GM13976 (cell line): ENCODE measurements around the gene CDK11B.
"Not testable (repeated sequence)": the region's sequence is repeated elsewhere in the genome, so short reads cannot be mapped to it uniquely, and the experiment has no call there.

Experiments used
- DNase-seq: peaks from one replicate; pipeline ENCODE4 v3.0.0; 2012; ENCODE audit warnings: low spot score
- CTCF ChIP-seq: IDR thresholded peaks from 2 replicates; pipeline ENCODE4 v1.5.1; 2012; ENCODE audit warnings: borderline replicate concordance, mild to moderate bottlenecking; ENCODE audit not compliant: insufficient read depth; ENCODE audit errors: extremely low read depth, missing control alignments, control extremely low read depth
- in situ Hi-C: fragments of 300-500 bp; cut with MboI; formaldehyde crosslinking; loops from one replicate; pipeline ENCODE4 v1.12.0; 2022; ENCODE audit warnings: low sequenced_read_pairs, mixed read lengths, inconsistent platforms; ENCODE audit not compliant: unreplicated experiment

The CDK11B gene

DNA sequence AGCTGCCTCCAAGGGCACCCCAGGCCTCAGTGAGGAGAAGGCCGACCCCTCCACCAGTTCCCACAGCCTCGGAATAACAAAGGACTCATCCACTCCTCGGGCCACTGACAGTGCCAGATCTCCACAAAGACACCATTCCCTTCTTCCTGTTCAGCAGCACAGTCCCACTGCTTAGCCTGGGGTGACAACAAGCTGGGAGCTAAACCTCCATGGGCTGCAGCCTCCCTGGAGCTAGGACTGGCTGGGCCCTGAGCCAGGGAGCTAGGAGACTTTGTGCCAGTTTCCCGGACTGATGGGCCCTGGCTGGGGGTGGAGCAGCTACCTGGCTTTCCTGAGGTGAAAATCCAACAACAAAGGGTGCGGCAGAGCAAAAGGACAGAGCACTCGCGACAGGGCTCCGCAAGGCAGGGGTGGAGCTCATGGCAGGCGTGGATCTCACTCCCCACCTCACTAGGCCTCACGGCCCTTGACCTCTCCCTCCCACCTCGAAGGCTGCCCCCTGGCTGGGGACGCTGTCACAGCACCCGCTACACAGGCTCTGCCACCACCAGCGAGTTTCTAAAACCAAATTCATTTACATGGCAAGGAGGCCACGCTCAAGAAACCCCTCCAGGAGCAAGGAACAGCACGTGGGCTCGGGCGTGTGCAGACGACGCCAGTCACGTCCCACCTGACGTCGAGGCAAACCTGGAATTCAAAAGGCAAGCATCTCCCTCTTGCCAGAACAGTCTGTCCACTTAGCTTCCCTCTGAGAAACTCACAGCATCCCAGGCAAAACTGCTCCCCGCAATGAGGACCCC, 20.0 kb upstream of the CDK11B start:
- peak; percentile 55 for TF ChIP-seq CTCF
- DNase-seq = peak; percentile 80
- in situ Hi-C loops = no loop called here

DNA sequence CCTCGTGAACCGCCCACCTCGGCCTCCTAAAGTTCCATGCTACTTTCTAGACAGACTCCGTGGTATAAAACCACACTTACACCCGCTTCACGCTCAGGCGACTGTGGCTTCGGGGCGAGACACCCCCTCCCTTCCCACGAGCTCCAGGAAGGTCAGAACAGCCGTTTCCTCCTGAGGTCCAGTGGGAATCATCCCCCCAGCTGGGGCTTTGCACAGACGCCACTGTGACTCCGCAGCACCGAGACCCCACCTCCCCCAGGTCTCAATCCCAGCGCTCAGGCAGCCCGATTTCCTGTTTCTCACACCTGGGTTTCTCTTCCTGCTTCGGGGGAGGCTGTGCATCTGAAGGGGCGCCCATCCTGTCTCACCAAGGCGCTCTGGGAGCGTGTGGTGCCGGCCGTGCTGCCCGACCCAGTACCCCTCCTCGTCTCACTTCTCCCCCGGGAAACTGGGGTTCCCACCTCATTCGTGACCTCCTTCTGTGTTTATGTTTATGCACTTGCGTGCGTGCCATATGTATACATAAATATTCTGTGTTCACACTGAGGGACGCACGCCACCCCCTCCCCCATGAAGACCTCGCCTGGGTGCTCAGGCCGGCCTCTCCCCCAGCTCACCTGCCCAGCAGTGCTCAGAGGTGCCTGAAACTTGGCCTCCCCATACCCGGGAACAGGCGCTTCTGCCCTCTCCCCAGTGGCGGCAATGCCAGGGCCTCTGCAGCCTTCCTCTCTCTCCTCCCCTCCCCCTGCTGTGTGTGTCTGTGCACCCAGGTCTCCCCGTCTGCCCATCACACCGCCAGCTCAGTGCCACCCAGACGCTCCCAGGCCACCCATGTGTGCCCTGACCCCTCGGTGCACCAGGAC, 19.1 kb upstream of the CDK11B start:
- no peak for TF ChIP-seq CTCF
- peak; percentile 88 for DNase-seq
- in situ Hi-C loops = no loop called here

DNA sequence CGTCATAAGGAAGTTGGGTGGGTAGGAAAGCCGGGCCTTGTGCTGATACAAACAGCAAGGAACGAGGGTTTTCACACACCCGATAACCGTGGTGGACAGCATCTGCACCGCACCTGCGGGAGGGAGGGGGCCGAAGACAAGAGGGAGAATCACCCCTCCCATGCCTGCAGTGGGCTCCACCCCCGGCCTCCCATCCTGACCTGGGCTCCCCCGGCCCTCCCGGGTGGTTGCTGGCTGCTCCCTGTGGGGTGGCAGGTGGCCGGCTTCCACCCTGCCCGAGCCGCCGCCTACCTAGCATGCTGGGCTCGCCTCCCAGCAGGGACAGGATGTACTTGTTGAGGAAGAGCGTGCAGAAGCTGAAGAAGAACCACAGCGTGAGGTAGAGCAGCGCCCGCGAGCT, 17.3 kb upstream of the CDK11B start:
- in situ Hi-C loops, DNase-seq: not testable (repeated sequence)

GRCh38 chr1:1675218-1675617, 16.4 kb upstream of the CDK11B start:
- DNase-seq, in situ Hi-C loops: not testable (repeated sequence)

DNA sequence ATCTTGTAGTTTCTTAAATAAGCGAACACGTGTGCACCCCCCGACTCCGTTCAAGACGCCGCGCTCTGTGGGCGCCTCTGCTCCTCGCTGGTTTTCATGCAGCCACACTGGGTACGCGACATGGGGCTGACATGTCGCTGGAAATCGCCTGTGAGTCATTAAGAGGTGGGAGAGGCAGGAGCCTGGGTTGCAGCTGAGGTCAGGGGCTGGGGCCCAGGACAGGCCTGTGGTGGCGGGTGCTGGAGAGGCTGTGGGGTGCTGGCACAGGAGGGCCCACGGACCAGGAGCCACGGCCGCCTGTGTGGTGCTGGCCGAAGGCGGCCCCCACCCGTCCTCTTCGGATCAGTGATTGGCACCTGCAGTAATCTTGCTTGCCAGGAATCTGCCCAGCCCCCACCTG, 16.0 kb upstream of the CDK11B start:
- in situ Hi-C loops = not testable (repeated sequence)

GRCh38 chr1:1672181-1672965, 13.6 kb upstream of the CDK11B start:
- in situ Hi-C loops = no loop called here
- no peak for TF ChIP-seq CTCF
- DNase-seq = peak; percentile 11

More for the DNA sequence above, 16.0 kb upstream of the CDK11B start:
- DNase-seq = not testable (repeated sequence)

- DNase-seq = peak; percentile 20
- no peak for TF ChIP-seq CTCF
- in situ Hi-C loops = no loop called here
Observed at GRCh38 chr1:1671365-1672119, 12.7 kb upstream of the CDK11B start.

DNA sequence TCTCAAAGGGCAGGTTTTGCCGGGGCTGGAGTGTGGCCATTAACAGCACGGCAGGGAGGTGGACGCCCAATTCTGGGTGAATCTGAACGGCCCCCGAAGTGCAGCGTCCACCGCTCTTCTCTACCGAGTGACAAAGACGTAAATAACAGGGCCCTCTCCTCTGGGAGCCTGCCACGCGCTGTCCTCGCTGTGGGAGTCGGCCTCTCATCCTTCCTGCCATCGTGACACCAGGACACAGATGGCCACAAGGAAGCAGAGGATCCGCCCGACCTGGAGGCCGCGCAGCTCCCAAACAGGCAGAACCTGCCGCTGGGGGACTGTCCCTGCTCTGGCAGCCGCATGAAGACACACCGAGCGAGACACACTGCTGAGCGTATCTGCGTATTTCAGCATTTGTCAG, 12.1 kb upstream of the CDK11B start:
- in situ Hi-C loops = no loop called here
- no peak for TF ChIP-seq CTCF
- DNase-seq = peak; percentile 7
